H1 (cell line): ENCODE data around the gene IDUA. TPM values are rescaled to one million over a fixed set of nuclear protein-coding genes. Genes with fewer than 3 reads are reported as not detected.

Source experiments
- CTCF ChIA-PET: fragments of 300-600 bp; sonication (Branson Sonifier 250); formaldehyde crosslinking; loops from one replicate; lab custom pipeline; 2021; ENCODE audit not compliant: partially characterized antibody; lab: Charles Lee
- POLR2A ChIA-PET: fragments of 300-600 bp; sonication (Branson Sonifier 250); formaldehyde crosslinking; loops from one replicate; lab custom pipeline; 2021; ENCODE audit warnings: inconsistent platforms; ENCODE audit not compliant: partially characterized antibody; lab: Charles Lee
- DNase-seq, 2 experiments: peaks; one replicate each; pipeline versions ENCODE4 v3.0.0 to v3.0.0-alpha.2; 2010 to 2022; ENCODE audit warnings: low spot score in 2 of 2, low read depth in 1 of 2, mixed read lengths in 1 of 2
- FAIRE-seq: peaks from 2 replicates; lab custom pipeline; 2011; peaks lifted over from hg19 to GRCh38; lab: Jason Lieb, UNC
- H2AFZ ChIP-seq: 2 replicates; pipeline ENCODE4 v1.8.1; 2012; ENCODE audit warnings: low read length, inconsistent platforms
- H2AK5ac ChIP-seq: 2 replicates; pipeline ENCODE4 v1.6.1; 2013; ENCODE audit warnings: low read depth, low read length
- H2BK120ac ChIP-seq: replicated peaks from 2 replicates; pipeline ENCODE3; 2013; ENCODE audit warnings: low read depth, low read length, inconsistent platforms
- H2BK12ac ChIP-seq: 2 replicates; pipeline ENCODE4 v1.6.1; 2013; ENCODE audit warnings: low read depth, low read length
- H2BK15ac ChIP-seq: 2 replicates; pipeline ENCODE4 v1.6.1; 2013; ENCODE audit warnings: low read length
- H2BK20ac ChIP-seq: 2 replicates; pipeline ENCODE4 v1.6.1; 2013; ENCODE audit warnings: low read length
- H2BK5ac ChIP-seq: 2 replicates; pipeline ENCODE4 v1.6.1; 2013; ENCODE audit warnings: low read depth, low read length
- H3K14ac ChIP-seq: 2 replicates; pipeline ENCODE4 v1.6.1; 2013; ENCODE audit warnings: inconsistent platforms; ENCODE audit not compliant: insufficient read length
- H3K18ac ChIP-seq: 2 replicates; pipeline ENCODE4 v1.6.1; 2013; ENCODE audit warnings: low read length; ENCODE audit errors: extremely low read depth
- H3K23ac ChIP-seq: 2 replicates; pipeline ENCODE4 v1.6.1; 2013; ENCODE audit warnings: inconsistent platforms; ENCODE audit not compliant: insufficient read length
- H3K23me2 ChIP-seq: 2 replicates; pipeline ENCODE4 v1.6.1; 2013; ENCODE audit warnings: low read depth, low read length
- H3K27ac ChIP-seq: 2 replicates; pipeline ENCODE4 v1.6.1; 2011; ENCODE audit warnings: low read depth, low read length, inconsistent platforms
- H3K27me3 ChIP-seq, 4 experiments: replicated peaks in 1 of 4; 1 replicate in 1 of 4; 2 replicates in 3 of 4; pipeline versions ENCODE4 v1.6.1 to v1.8.1; 2011 to 2013; ENCODE audit warnings: low read length in 3 of 4, mild to moderate bottlenecking in 3 of 4, inconsistent platforms in 2 of 4, mixed read lengths in 2 of 4, moderate library complexity in 1 of 4; ENCODE audit not compliant: control insufficient read depth in 3 of 4, insufficient read depth in 3 of 4; ENCODE audit errors: extremely low read depth in 1 of 4
- H3K36me3 ChIP-seq, 4 experiments: 2 replicates each; pipeline versions ENCODE4 v1.6.1 to v1.8.1; 2011 to 2013; ENCODE audit warnings: mild to moderate bottlenecking in 4 of 4, low read length in 3 of 4, moderate library complexity in 2 of 4, control low read depth in 1 of 4, inconsistent platforms in 1 of 4; ENCODE audit not compliant: insufficient read depth in 4 of 4, control insufficient read depth in 2 of 4
- H3K4ac ChIP-seq: replicated peaks from 2 replicates; pipeline ENCODE3; 2013; ENCODE audit warnings: low read length, low read depth, mixed read lengths, inconsistent platforms; ENCODE audit not compliant: insufficient read length
- H3K4me1 ChIP-seq, 4 experiments: replicated peaks in 1 of 4; 1 replicate in 1 of 4; 2 replicates in 3 of 4; pipeline versions ENCODE4 v1.6.1 to v1.8.1; 2011 to 2013; ENCODE audit warnings: low read length in 3 of 4, inconsistent platforms in 2 of 4, mixed read lengths in 1 of 4; ENCODE audit not compliant: insufficient read depth in 4 of 4, control insufficient read depth in 3 of 4
- H3K4me2 ChIP-seq, 2 experiments: 2 replicates each; pipeline versions ENCODE4 v1.6.1 to v1.8.1; 2011 to 2013; ENCODE audit warnings: low read depth in 2 of 2, low read length in 2 of 2, control low read depth in 1 of 2, inconsistent platforms in 1 of 2, mild to moderate bottlenecking in 1 of 2; ENCODE audit not compliant: insufficient read depth in 1 of 2
- H3K4me3 ChIP-seq, 4 experiments: fragments of 200-600, 300-600 bp in 1 of 4; sonication (generic), shearing (Covaris generic), sonication (Bioruptor Twin) in 1 of 4; 2 replicates each; pipeline versions ENCODE4 v1.5.1 to v1.8.1; 2011 to 2016; ENCODE audit warnings: low read length in 4 of 4, low read depth in 3 of 4, control low read depth in 2 of 4, inconsistent platforms in 2 of 4, mild to moderate bottlenecking in 2 of 4, mixed read lengths in 1 of 4, moderate library complexity in 1 of 4; ENCODE audit not compliant: insufficient read depth in 2 of 4; ENCODE audit errors: extremely low read depth in 1 of 4
- H3K56ac ChIP-seq: replicated peaks from 2 replicates; pipeline ENCODE3; 2013; ENCODE audit warnings: low read depth, mild to moderate bottlenecking, mixed read lengths, low read length, inconsistent platforms; ENCODE audit not compliant: insufficient read length
- H3K79me1 ChIP-seq: 2 replicates; pipeline ENCODE4 v1.6.1; 2013; ENCODE audit warnings: low read depth, low read length, control low read depth
- H3K79me2 ChIP-seq, 2 experiments: 2 replicates each; pipeline versions ENCODE4 v1.6.1 to v1.8.1; 2012 to 2013; ENCODE audit warnings: low read length in 2 of 2, mild to moderate bottlenecking in 2 of 2, inconsistent platforms in 1 of 2; ENCODE audit not compliant: insufficient read depth in 2 of 2, control insufficient read depth in 1 of 2
- H3K9ac ChIP-seq, 4 experiments: replicated peaks in 1 of 4; 1 replicate in 1 of 4; 2 replicates in 3 of 4; pipeline versions ENCODE4 v1.6.1 to v1.8.1; 2011 to 2013; ENCODE audit warnings: low read depth in 3 of 4, low read length in 3 of 4, control low read depth in 2 of 4, mild to moderate bottlenecking in 2 of 4, moderate library complexity in 2 of 4, inconsistent platforms in 1 of 4; ENCODE audit errors: extremely low read depth in 1 of 4
- H3K9me3 ChIP-seq, 2 experiments: 2 replicates each; pipeline versions ENCODE4 v1.6.1 to v1.8.1; 2012 to 2013; ENCODE audit warnings: mild to moderate bottlenecking in 2 of 2, moderate library complexity in 2 of 2, control low read depth in 1 of 2, inconsistent platforms in 1 of 2, low read depth in 1 of 2, low read length in 1 of 2, mixed read lengths in 1 of 2; ENCODE audit not compliant: insufficient read depth in 2 of 2
- H4K20me1 ChIP-seq, 2 experiments: replicated peaks in 1 of 2; 2 replicates each; pipeline versions ENCODE3 to v1.8.1; 2011 to 2013; ENCODE audit warnings: inconsistent platforms in 2 of 2, low read length in 2 of 2, mild to moderate bottlenecking in 1 of 2; ENCODE audit not compliant: insufficient read depth in 2 of 2, control insufficient read depth in 1 of 2
- H4K5ac ChIP-seq: 2 replicates; pipeline ENCODE4 v1.6.1; 2013; ENCODE audit warnings: low read length, low read depth, mixed read lengths, inconsistent platforms; ENCODE audit not compliant: insufficient read length
- H4K8ac ChIP-seq: 2 replicates; pipeline ENCODE4 v1.8.0; 2013; ENCODE audit warnings: mild to moderate bottlenecking, moderate library complexity, low read length, inconsistent platforms; ENCODE audit not compliant: insufficient read depth; ENCODE audit errors: extremely low read depth
- H4K91ac ChIP-seq: replicated peaks from 2 replicates; pipeline ENCODE3; 2013; ENCODE audit warnings: low read length, mixed read lengths, inconsistent platforms; ENCODE audit not compliant: insufficient read length
- CBX5 ChIP-seq: fragments of 300-800, 300-1000 bp; sonication (generic); IDR thresholded peaks from 2 replicates; pipeline ENCODE4 v1.7.1; 2016; ENCODE audit warnings: antibody characterized with exemption, low read length, low read depth
- CHD2 ChIP-seq: IDR thresholded peaks from 2 replicates; pipeline ENCODE4 v1.6.1; 2012; ENCODE audit warnings: low read length, improper control_type of control experiment
- EGR1 ChIP-seq: IDR thresholded peaks from 2 replicates; pipeline ENCODE4 v1.6.1; 2011; ENCODE audit warnings: low read depth, low read length, borderline replicate concordance
- GABPA ChIP-seq: IDR thresholded peaks from 2 replicates; pipeline ENCODE4 v1.6.1; 2011; ENCODE audit warnings: mild to moderate bottlenecking, low read length, moderate library complexity, borderline replicate concordance; ENCODE audit not compliant: insufficient read depth
- JUN ChIP-seq: IDR thresholded peaks from 2 replicates; pipeline ENCODE4 v1.6.1; 2011; ENCODE audit warnings: low read depth, mild to moderate bottlenecking, improper control_type of control experiment, low read length
- KDM5A ChIP-seq: fragments of 200-600 bp; IDR thresholded peaks from 2 replicates; pipeline ENCODE4 v1.7.1; 2012; ENCODE audit warnings: mild to moderate bottlenecking, low read length, inconsistent platforms, mixed read lengths
- NANOG ChIP-seq: IDR thresholded peaks from 2 replicates; pipeline ENCODE4 v1.6.1; 2011; ENCODE audit warnings: low read length, low read depth, mild to moderate bottlenecking, inconsistent platforms; ENCODE audit not compliant: insufficient read depth, poor library complexity, severe bottlenecking
- POLR2AphosphoS5 ChIP-seq: IDR thresholded peaks from 2 replicates; pipeline ENCODE4 v1.6.1; 2011; ENCODE audit warnings: low read depth, low read length
- RAD21 ChIP-seq, 2 experiments: IDR thresholded peaks in 1 of 2; conservative IDR thresholded peaks in 1 of 2; 2 replicates each; pipeline ENCODE4 v1.6.1; 2011; ENCODE audit warnings: low read depth in 2 of 2, low read length in 2 of 2, improper control_type of control experiment in 1 of 2, inconsistent platforms in 1 of 2, mild to moderate bottlenecking in 1 of 2, moderate library complexity in 1 of 2
- SAP30 ChIP-seq: fragments of 300-600 bp; sonication (generic); IDR thresholded peaks from 2 replicates; pipeline ENCODE4 v1.7.1; 2012; ENCODE audit warnings: low read length, moderate library complexity, mild to moderate bottlenecking, inconsistent platforms; ENCODE audit not compliant: insufficient read depth, insufficient replicate concordance
- SIX5 ChIP-seq: IDR thresholded peaks from 2 replicates; pipeline ENCODE4 v1.6.1; 2011; ENCODE audit warnings: mild to moderate bottlenecking, low read depth, low read length
- ZNF274 ChIP-seq: IDR thresholded peaks from 2 replicates; pipeline ENCODE4 v1.7.0; 2012; ENCODE audit warnings: low read length, borderline replicate concordance; ENCODE audit errors: extremely low read depth
- WGBS, 2 experiments: shearing (Covaris generic) in 1 of 2; methylation state at CpG; one replicate each; pipeline versions ENCODE4 v1.1.6 to v1.1.7; 2013 to 2015; ENCODE audit warnings: low lambda C conversion rate in 2 of 2, mixed read lengths in 2 of 2, inconsistent platforms in 1 of 2, low coverage in 1 of 2, missing lambda C conversion rate in 1 of 2; ENCODE audit not compliant: insufficient replicate concordance in 2 of 2, insufficient coverage in 1 of 2, insufficient read length in 1 of 2; ENCODE audit errors: extremely low coverage in 1 of 2, missing lambda C conversion rate in 1 of 2; 5-methylcytosine and 5-hydroxymethylcytosine counted together
- polyA plus RNA-seq, 7 experiments: library from polyadenylated mRNA; depleted of rRNA in 3 of 7; stranded (reverse) in 5 of 7; unstranded in 2 of 7; fragments of >200 nt in 5 of 7; fragments of 200-250 nt in 2 of 7; gene quantifications; 1 replicate in 5 of 7; 2 replicates in 1 of 7; 4 replicates in 1 of 7; pipeline versions ENCODE4 v1.2.1 to v1.2.3, GENCODE V29; 2011 to 2013; ENCODE audit warnings: missing spikeins in 2 of 7, mixed read lengths in 2 of 7
- total RNA-seq: library from RNA; stranded (reverse); fragmentation: NEBNext Ultra II Directional; extraction: Animal tissue kit (Norgen Biotek cat#: 25700); gene quantifications from 2 replicates; pipeline ENCODE4 v1.2.1, GENCODE V29; 2021

IDUA gene
- total and polyA plus RNA-seq, 2 of the 8 experiments (the other 6 are each of a cell fraction or from before 2014, with no cell fraction given): 2.8 to 4.8 TPM

- DNase-seq (no peak), FAIRE-seq (no peak)
- Histone ChIP-seq H3K4ac (no peak overlapping the region), H4K8ac (peak overlapping the region; percentile 57; the same call in 1 of the 2 replicates), H3K14ac (no peak overlapping the region), H3K4me3 (no peak overlapping the region), H3K9ac (no peak overlapping the region), H3K79me2 (no peaks in the 10 kb centered on the region), H3K27ac (no peak overlapping the region), H4K91ac (no peak overlapping the region), H3K79me1 (no peaks in the 10 kb centered on the region), H2BK12ac (no peak overlapping the region), H2BK120ac (no peak overlapping the region), H3K4me1 (peaks cover 0 to 16% (median 5%) of the 10 kb centered on the region in 4 experiments; a peak in 6 of 7 replicates), H3K56ac (no peak overlapping the region), H4K5ac (no peak overlapping the region), H2BK5ac (no peak overlapping the region), H2BK20ac (no peak overlapping the region), H3K23ac (no peak overlapping the region), H2AFZ (no peak overlapping the region), H2AK5ac (no peak overlapping the region), H3K27me3 (no peaks in the 10 kb centered on the region), H3K36me3 (no peaks in the 10 kb centered on the region), H2BK15ac (no peak overlapping the region), H3K23me2 (peaks cover 4% of the 10 kb centered on the region), H3K9me3 (no peaks in the 10 kb centered on the region), H4K20me1 (no peaks in the 10 kb centered on the region), H3K18ac (no peak overlapping the region; the same call in 1 of the 2 replicates), H3K4me2 (no peak overlapping the region)
- CTCF ChIA-PET: interaction anchor here (0.7 to 2.0 kb wide), 5 partner anchors 10 to 49 kb away, joined by 3 to 6 read pairs (median 4); no protein-coding TSS in a partner anchor
- 91% methylated on average over 20 of the region's 26 CpGs; no CpG with 5 or more reads in 1 of the 2 experiments for WGBS, 2 experiments
- POLR2A ChIA-PET: interaction anchor here (1.4 kb wide), 1 partner anchor 10 kb away, joined by 5 read pairs; no protein-coding TSS in a partner anchor
- TF ChIP-seq NANOG (no peak), CHD2 (no peak), SIX5 (no peak), ZNF274 (no peak), EGR1 (no peak), SAP30 (no peak), KDM5A (no peak), GABPA (no peak), JUN (no peak), RAD21 (IDR thresholded peaks at IDR 0.05 in 1 of 2, conservative IDR thresholded peaks at IDR 0.05 in 1 of 2; ENCODE audit: low read depth in 2 of 2, low read length in 2 of 2) (no peak), POLR2AphosphoS5 (no peak), CBX5 (no peak)
Observed at GRCh38 chr4:1036976-1037810, 50.3 kb downstream of the IDUA start.
